Measurements from ENCODE around the gene DLST. TPM values are rescaled to one million over a fixed set of nuclear protein-coding genes. Genes with fewer than 3 reads are reported as not detected.

The DLST gene
- total RNA-seq, 2 donors from 2014 or later: 68.6 to 91.6 TPM

DNA sequence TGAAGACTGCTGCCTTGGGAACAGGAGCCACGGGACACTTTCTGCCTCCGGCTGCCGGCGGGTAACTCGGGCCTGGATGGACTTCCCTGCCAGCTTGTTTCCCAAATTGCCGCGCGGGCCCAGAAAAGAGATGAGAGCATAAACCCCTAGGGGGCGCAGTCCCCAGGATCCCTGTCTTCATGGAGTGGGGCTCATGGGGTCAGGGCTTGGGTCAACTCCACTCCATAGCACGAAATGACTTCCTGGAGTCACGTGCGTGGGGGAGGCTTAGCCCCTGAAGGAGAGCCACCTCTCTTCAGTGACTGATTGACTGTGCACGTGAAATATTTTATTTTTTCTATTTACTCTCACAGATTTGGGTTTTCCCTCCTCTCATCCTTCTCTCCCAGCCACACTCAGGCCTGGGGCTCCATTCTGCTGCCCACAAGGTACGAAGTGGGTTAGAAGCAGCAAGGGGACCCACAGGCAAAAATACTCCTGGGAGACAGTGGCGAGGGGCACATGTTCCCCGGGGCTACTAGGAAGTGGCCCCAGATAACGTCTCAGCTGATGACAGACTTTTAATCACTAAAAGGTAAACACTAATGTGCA is 63.6 kb downstream of the DLST start:
- Histone ChIP-seq H3K4me1 (ENCODE audit: control insufficient read depth in 1 of 2, low read depth in 2 of 2) (peaks cover 31 to 41% of the 10 kb centered on the region in 2 donors), H3K27ac (no peak overlapping the region), H3K4me3 (no peak overlapping the region), H3K36me3 (no peaks in the 10 kb centered on the region), H3K9me3 (no peaks in the 10 kb centered on the region), H3K27me3 (replicated peaks; ENCODE audit: insufficient read depth) (no peaks in the 10 kb centered on the region)
- ATAC-seq (ENCODE audit: insufficient number of reproducible peaks, low FRiP score, low read depth) (no peak), DNase-seq (ENCODE audit: low spot score) (no peak)
- TF ChIP-seq, protein P1, sequence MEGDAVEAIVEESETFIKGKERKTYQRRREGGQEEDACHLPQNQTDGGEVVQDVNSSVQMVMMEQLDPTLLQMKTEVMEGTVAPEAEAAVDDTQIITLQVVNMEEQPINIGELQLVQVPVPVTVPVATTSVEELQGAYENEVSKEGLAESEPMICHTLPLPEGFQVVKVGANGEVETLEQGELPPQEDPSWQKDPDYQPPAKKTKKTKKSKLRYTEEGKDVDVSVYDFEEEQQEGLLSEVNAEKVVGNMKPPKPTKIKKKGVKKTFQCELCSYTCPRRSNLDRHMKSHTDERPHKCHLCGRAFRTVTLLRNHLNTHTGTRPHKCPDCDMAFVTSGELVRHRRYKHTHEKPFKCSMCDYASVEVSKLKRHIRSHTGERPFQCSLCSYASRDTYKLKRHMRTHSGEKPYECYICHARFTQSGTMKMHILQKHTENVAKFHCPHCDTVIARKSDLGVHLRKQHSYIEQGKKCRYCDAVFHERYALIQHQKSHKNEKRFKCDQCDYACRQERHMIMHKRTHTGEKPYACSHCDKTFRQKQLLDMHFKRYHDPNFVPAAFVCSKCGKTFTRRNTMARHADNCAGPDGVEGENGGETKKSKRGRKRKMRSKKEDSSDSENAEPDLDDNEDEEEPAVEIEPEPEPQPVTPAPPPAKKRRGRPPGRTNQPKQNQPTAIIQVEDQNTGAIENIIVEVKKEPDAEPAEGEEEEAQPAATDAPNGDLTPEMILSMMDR (IDR thresholded peaks at IDR 0.05): peak; percentile 25

DNA sequence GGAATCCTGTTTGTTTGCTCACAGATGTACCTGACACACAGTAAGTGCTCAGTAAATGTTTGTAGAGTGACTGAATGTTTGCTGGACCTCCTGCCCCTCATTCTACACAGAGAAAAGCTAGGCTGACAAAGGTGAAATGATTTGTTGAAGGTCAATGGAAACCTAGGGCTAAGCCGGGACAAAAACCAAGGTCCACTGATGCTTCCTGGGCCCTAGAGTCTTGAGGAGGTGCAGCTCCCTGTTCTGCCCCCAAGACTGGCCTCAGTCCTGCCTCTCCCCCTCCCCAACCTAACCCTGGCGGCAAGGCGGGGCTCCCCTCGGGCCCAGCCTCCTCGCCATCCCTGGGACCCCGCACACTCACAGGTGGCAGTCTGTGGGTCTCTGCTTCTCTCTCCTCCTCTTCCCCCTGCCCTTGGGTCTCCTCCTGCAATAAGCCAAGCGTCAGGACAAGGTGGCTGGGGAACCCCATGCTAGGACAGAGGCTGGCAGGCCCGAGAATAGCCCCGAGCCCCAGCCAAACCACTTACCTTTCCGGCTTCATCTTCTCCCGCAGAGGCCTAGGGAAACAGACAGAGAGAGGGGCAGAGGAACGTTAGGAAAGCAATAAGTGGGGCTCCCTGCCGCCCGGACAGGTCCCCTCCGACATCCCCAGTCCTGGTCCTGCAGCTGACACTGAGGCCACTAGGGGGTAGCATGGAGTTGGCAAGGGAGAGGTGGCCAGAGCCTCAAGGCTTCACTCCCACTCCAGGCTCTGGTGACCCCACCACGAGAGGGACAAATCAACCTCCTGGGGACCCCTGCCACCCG is 64.3 kb downstream of the DLST start:
- Histone ChIP-seq H3K9me3 (no peaks in the 10 kb centered on the region), H3K27me3 (replicated peaks; ENCODE audit: insufficient read depth) (no peaks in the 10 kb centered on the region), H3K27ac (peak overlapping the region; percentile 62 to 76), H3K4me1 (ENCODE audit: control insufficient read depth in 1 of 2, low read depth in 2 of 2) (peaks cover 24 to 34% of the 10 kb centered on the region in 2 donors), H3K4me3 (peak overlapping the region; percentile 53), H3K36me3 (no peaks in the 10 kb centered on the region)
- TF ChIP-seq, protein P1 (IDR thresholded peaks at IDR 0.05): peak; percentile 94
- ATAC-seq (ENCODE audit: insufficient number of reproducible peaks, low FRiP score, low read depth) (no peak), DNase-seq (ENCODE audit: low spot score) (peak; percentile 37)

DNA sequence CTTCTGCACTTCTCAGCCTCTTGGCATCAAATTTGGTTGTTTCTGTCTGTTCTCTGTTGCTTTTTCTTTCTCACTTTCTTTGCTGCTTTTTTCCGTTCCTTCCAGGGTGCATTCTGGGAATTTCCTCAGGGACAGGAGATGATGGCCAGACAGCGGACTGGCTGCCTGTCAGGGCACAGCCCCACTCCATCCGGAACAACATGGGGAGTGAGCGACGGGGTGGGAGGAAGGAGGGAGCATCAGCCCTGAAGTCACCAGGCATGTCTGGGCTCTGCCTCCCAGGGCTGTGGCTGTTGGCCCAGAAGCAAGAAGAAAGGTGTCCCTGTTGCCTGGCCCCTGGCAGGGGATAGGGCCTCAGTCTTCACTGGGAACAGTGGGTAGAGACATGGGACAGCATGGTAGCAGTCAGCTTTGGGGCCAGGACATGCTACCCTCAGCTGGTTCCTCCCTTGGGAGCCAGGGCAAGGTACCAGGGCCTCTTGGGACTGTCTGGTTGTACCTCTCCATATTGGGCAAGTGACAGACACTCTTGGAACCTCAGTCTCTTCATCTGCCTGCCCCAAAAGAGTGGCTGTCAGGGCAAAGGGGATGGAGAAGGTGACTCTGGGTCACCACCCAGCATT is 65.1 kb downstream of the DLST start:
- Histone ChIP-seq H3K9me3 (no peaks in the 10 kb centered on the region), H3K27me3 (replicated peaks; ENCODE audit: insufficient read depth) (no peaks in the 10 kb centered on the region), H3K4me1 (ENCODE audit: control insufficient read depth in 1 of 2, low read depth in 2 of 2) (peaks cover 17 to 27% of the 10 kb centered on the region in 2 donors), H3K4me3 (peak overlapping the region; percentile 53), H3K36me3 (no peaks in the 10 kb centered on the region), H3K27ac (peak overlapping the region; percentile 62 to 76)
- no peak for ATAC-seq (ENCODE audit: insufficient number of reproducible peaks, low FRiP score, low read depth)
- TF ChIP-seq, protein P1 (IDR thresholded peaks at IDR 0.05): peak; percentile 22
- no peak for DNase-seq (ENCODE audit: low spot score)

DNA sequence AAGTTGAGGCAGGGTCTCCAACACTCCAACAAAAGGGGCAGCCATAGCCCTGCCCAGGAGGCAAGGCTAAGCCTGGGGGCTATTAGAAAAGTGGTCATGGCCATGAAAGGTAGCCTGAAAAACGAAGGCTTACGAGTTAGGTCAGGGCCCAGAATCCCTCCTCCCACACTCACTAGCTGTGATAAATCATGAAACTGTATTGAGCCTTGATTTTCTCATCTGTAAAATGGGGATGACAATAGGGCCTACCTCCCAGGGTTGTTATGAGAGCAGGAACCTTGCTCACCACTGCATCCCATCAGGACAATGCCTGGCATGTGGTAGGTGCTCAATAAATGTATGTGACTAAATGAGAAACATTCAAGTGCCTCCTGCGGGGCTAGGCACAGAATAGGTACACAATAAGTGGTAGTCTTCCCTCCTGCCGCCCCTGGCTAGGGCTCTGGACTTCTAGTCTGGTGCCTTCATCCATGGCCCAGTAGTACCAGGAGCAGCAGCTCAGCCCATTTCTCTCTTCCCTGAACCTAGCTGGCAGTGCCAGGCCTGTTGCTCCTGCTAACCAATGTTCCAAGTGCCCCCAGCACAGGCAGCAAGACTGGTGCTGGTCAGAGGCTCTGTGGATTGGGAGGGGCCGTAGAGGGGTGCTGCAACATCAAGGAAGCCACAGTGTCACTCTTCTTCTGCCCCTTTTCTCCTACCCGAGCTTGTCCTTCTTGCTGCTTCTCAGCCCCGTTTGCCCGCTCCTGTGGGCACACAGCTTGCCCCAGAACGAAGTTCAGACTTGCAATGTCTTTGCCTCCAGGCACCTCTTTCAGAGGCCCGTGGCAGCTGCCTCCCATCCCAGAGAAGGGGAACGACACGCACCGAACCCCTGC is 65.9 kb downstream of the DLST start:
- H3K36me3 ChIP-seq: no peaks in the 10 kb centered on the region
- no peak overlapping the region for H3K4me3 ChIP-seq
- no peaks in the 10 kb centered on the region for H3K27me3 ChIP-seq (replicated peaks; ENCODE audit: insufficient read depth)
- peaks cover 8 to 23% of the 10 kb centered on the region in 2 donors for H3K4me1 ChIP-seq (ENCODE audit: control insufficient read depth in 1 of 2, low read depth in 2 of 2)
- DNase-seq (ENCODE audit: low spot score) (no peak), ATAC-seq (ENCODE audit: insufficient number of reproducible peaks, low FRiP score, low read depth) (no peak)
- H3K9me3 ChIP-seq: no peaks in the 10 kb centered on the region
- TF ChIP-seq, protein P1 (IDR thresholded peaks at IDR 0.05): no peak
- peak overlapping the region in 1 of 2 donors; percentile 62 for H3K27ac ChIP-seq
